Skeletal muscle tissue (tissue), 5 donors: ENCODE data around the gene NFYC. TPM values are rescaled to one million over a fixed set of nuclear protein-coding genes. Genes with fewer than 3 reads are reported as not detected.

Experiments used
- H3K27ac ChIP-seq: one replicate; pipeline ENCODE4 v1.7.0; 2013; ENCODE audit warnings: mild to moderate bottlenecking, low read depth, low read length, inconsistent platforms
- H3K27me3 ChIP-seq, 3 donors: one replicate each; pipeline ENCODE4 v1.7.0; 2013; ENCODE audit warnings: low read length in 3 of 3; ENCODE audit not compliant: control insufficient read depth in 3 of 3, insufficient read depth in 3 of 3
- H3K36me3 ChIP-seq, 3 donors: one replicate each; pipeline ENCODE4 v1.7.0; 2013; ENCODE audit warnings: low read length in 3 of 3; ENCODE audit not compliant: control insufficient read depth in 3 of 3, insufficient read depth in 3 of 3
- H3K4me1 ChIP-seq, 3 donors: one replicate each; pipeline ENCODE4 v1.7.0; 2013; ENCODE audit warnings: low read length in 3 of 3, mild to moderate bottlenecking in 3 of 3; ENCODE audit not compliant: control insufficient read depth in 3 of 3, insufficient read depth in 3 of 3
- H3K4me3 ChIP-seq, 3 donors: one replicate each; pipeline ENCODE4 v1.7.0; 2013; ENCODE audit warnings: low read length in 3 of 3
- H3K9ac ChIP-seq, 3 donors: one replicate each; pipeline ENCODE4 v1.7.0; 2013; ENCODE audit warnings: low read length in 3 of 3, mild to moderate bottlenecking in 3 of 3, moderate library complexity in 2 of 3, low read depth in 1 of 3
- H3K9me3 ChIP-seq, 3 donors: one replicate each; pipeline ENCODE4 v1.7.0; 2013; ENCODE audit warnings: low read length in 3 of 3; ENCODE audit not compliant: control insufficient read depth in 3 of 3
- small RNA-seq: library from RNA; depleted of rRNA; stranded (forward); fragments of <200 nt; gene quantifications from one replicate; pipeline ENCODE3, GENCODE V24; 2014
- total RNA-seq: library from RNA; depleted of rRNA; stranded (reverse); fragments of >200 nt; gene quantifications from one replicate; pipeline ENCODE4 v1.2.3, GENCODE V29; 2014
- donor health status: Osteomylitis.

Gene NFYC
- total RNA-seq, 1 donor from 2014 or later = 28.2 TPM

- H3K4me1 ChIP-seq = peaks cover 0 to 4% (median 2%) of the 10 kb centered on the region in 3 donors
- no peak overlapping the region for H3K9ac ChIP-seq
- H3K4me3 ChIP-seq = no peak overlapping the region
Observed at GRCh38 chr1:40815420-40815819, 123.9 kb downstream of the NFYC start.

DNA sequence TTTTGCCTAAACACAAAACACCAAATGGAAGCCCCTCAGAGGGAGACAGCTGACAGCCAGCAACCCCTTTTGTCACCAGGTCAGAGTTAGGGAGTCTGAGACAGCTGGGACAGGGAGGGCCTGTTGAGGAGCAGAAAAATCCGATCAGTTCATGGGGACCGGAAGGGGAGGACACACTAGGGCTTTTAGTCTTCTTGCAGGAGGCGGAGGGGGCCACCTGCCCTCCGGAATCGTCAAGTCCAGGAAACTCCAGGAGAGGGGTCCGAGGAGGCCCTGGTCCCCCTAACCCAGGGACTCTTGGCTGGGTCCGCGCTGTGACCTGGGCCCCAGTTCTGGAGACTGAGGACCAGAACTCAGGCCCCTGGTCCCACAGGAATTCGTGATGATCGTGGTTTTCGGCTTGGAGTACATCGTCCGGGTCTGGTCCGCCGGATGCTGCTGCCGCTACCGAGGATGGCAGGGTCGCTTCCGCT is 126.3 kb downstream of the NFYC start:
- no peaks in the 10 kb centered on the region for H3K9me3 ChIP-seq
- no peak overlapping the region for H3K4me3 ChIP-seq
- H3K27me3 ChIP-seq = no peaks in the 10 kb centered on the region
- H3K9ac ChIP-seq = no peak overlapping the region
- H3K27ac ChIP-seq = no peak overlapping the region
- H3K4me1 ChIP-seq = peaks cover 4 to 9% (median 7%) of the 10 kb centered on the region in 3 donors
- H3K36me3 ChIP-seq = peaks cover 0 to 17% (median 3%) of the 10 kb centered on the region in 3 donors

More at GRCh38 chr1:40815420-40815819, 123.9 kb downstream of the NFYC start:
- Histone ChIP-seq H3K27ac (no peak overlapping the region), H3K36me3 (peaks cover 0 to 12% (median 3%) of the 10 kb centered on the region in 3 donors), H3K9me3 (no peaks in the 10 kb centered on the region), H3K27me3 (no peaks in the 10 kb centered on the region)

DNA sequence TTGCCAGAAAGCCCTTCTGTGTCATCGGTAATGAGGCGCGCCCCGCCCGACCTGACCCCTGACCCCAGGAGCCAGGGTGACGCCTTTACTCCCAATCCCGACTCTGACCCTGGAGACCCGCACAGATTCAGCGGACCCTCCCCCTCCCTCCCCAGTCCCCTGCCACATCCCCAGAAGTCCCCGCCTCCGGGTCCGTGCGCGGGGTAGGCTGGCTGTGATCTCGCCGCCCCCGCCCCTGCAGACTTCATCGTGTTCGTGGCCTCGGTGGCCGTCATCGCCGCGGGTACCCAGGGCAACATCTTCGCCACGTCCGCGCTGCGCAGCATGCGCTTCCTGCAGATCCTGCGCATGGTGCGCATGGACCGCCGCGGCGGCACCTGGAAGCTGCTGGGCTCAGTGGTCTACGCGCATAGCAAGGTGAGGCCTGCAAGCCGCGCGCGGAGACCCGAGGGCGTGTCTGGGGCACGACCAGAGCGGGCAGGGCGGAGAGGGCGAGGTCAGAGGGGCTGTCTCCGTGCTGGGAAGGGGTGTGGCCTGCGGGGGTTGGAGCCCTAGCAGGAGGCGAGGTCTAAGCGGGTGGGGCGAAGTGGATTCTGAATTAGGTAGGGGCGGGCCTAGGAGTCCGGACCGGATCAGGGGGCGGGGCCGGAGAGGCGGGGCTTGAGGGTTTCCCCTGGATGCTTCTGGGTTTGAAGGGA is 126.9 kb downstream of the NFYC start:
- Histone ChIP-seq H3K4me3 (peak overlapping the region in 1 of 3 donors; percentile 32), H3K27me3 (no peaks in the 10 kb centered on the region), H3K27ac (no peak overlapping the region), H3K9ac (no peak overlapping the region), H3K36me3 (peaks cover 0 to 17% (median 3%) of the 10 kb centered on the region in 3 donors), H3K9me3 (no peaks in the 10 kb centered on the region), H3K4me1 (peaks cover 4 to 9% (median 7%) of the 10 kb centered on the region in 3 donors)

- H3K36me3 ChIP-seq = peaks cover 0 to 20% (median 3%) of the 10 kb centered on the region in 3 donors
Observed at GRCh38 chr1:40819101-40819500, 127.6 kb downstream of the NFYC start.

GRCh38 chr1:40820251-40820797 is 128.8 kb downstream of the NFYC start:
- H3K36me3 ChIP-seq = peaks cover 0 to 20% (median 3%) of the 10 kb centered on the region in 3 donors
- H3K27ac ChIP-seq = no peak overlapping the region
- H3K4me1 ChIP-seq = peaks cover 4 to 9% (median 7%) of the 10 kb centered on the region in 3 donors
- H3K9me3 ChIP-seq = no peaks in the 10 kb centered on the region
- no peak overlapping the region for H3K4me3 ChIP-seq
- H3K27me3 ChIP-seq = no peaks in the 10 kb centered on the region
- no peak overlapping the region for H3K9ac ChIP-seq

More at GRCh38 chr1:40819101-40819500, 127.6 kb downstream of the NFYC start:
- H3K27me3 ChIP-seq = no peaks in the 10 kb centered on the region
- H3K4me1 ChIP-seq = peaks cover 4 to 9% (median 7%) of the 10 kb centered on the region in 3 donors
- no peak overlapping the region for H3K9ac ChIP-seq
- no peak overlapping the region for H3K4me3 ChIP-seq
- no peaks in the 10 kb centered on the region for H3K9me3 ChIP-seq
- no peak overlapping the region for H3K27ac ChIP-seq

Small RNA genes lying within 50 kb of the gene (small RNA-seq; reads per million reads assigned to genes)
- gene MIR30C1 = 6.6 reads per million, percentile 91 among the genes with 10 or more reads in this experiment
- 992 reads per million, percentile 99 among the genes with 10 or more reads in this experiment for gene MIR30E
- not detected for gene RN7SL326P

Other genes with a start within 250 kb of the NFYC start
- under 0.01 TPM for gene ZFP69B, start 241.2 kb upstream of the NFYC start, total RNA-seq
- 3.7 TPM for gene ZFP69, start 214.4 kb upstream of the NFYC start, total RNA-seq
- gene EXO5, start 182.9 kb upstream of the NFYC start, total RNA-seq = 6.3 TPM
- gene ZNF684, start 160.1 kb upstream of the NFYC start, total RNA-seq = 2.1 TPM
- gene RIMS3, start 26.0 kb upstream of the NFYC start, total RNA-seq = 0.52 TPM
- 4.2 TPM for gene KCNQ4, start 92.1 kb downstream of the NFYC start, total RNA-seq
- gene CITED4, start 170.7 kb downstream of the NFYC start, total RNA-seq = 1.6 TPM